ENCODE data around the gene CMSS1. TPM values are rescaled to one million over a fixed set of nuclear protein-coding genes. Genes with fewer than 3 reads are reported as not detected.

CMSS1 gene
- total and polyA plus RNA-seq, 12 donors = 16.2 to 75.6 (median 33.0) TPM

- 93 to 100% (median 98%) methylated on average over 1 of the region's 1 CpG for WGBS, 4 donors
- no peaks in the 10 kb centered on the region for H3K36me3 ChIP-seq (replicated peaks in 1 of 2)
- H3K4me3 ChIP-seq = no peak overlapping the region
- no peaks in the 10 kb centered on the region for H3K9me3 ChIP-seq (replicated peaks in 1 of 3)
- H3K27ac ChIP-seq = peak overlapping the region in 3 of 5 donors; percentile 36 to 59 (median 58)
- no peaks in the 10 kb centered on the region for H3K27me3 ChIP-seq
- DNase-seq = no peak
- TF ChIP-seq CTCF (IDR thresholded peaks at IDR 0.05) (no peak), POLR2A (IDR thresholded peaks at IDR 0.05) (no peak)
- intact Hi-C loops (cut with DNase I) = no loop called here
- H3K4me1 ChIP-seq (replicated peaks in 1 of 2) = peaks cover 14 to 44% of the 10 kb centered on the region in 2 donors
Measured at GRCh38 chr3:100023595-100023994, 205.9 kb downstream of the CMSS1 start.

GRCh38 chr3:100024520-100025303 is 207.1 kb downstream of the CMSS1 start:
- Histone ChIP-seq H3K4me3 (no peak overlapping the region), H3K9me3 (replicated peaks in 1 of 3) (no peaks in the 10 kb centered on the region), H3K27me3 (no peaks in the 10 kb centered on the region), H3K36me3 (replicated peaks in 1 of 2) (no peaks in the 10 kb centered on the region), H3K27ac (peak overlapping the region in 4 of 5 donors; percentile 25 to 65 (median 47)), H3K4me1 (replicated peaks in 1 of 2) (peaks cover 14 to 44% of the 10 kb centered on the region in 2 donors)
- 33 to 42% (median 39%) methylated on average over 7 of the region's 7 CpGs for WGBS, 4 donors
- no peak for DNase-seq
- intact Hi-C loops (cut with DNase I) = no loop called here
- TF ChIP-seq CTCF (IDR thresholded peaks at IDR 0.05) (no peak), POLR2A (IDR thresholded peaks at IDR 0.05) (no peak)

- Histone ChIP-seq H3K9me3 (replicated peaks in 1 of 3) (no peaks in the 10 kb centered on the region), H3K27ac (no peak overlapping the region), H3K27me3 (no peaks in the 10 kb centered on the region), H3K36me3 (replicated peaks in 1 of 2) (no peaks in the 10 kb centered on the region), H3K4me3 (no peak overlapping the region), H3K4me1 (replicated peaks in 1 of 2) (peaks cover 18 to 34% of the 10 kb centered on the region in 2 donors)
- 82 to 87% (median 86%) methylated on average over 1 of the region's 1 CpG for WGBS, 4 donors
- TF ChIP-seq POLR2A (IDR thresholded peaks at IDR 0.05) = no peak
- TF ChIP-seq CTCF (IDR thresholded peaks at IDR 0.05) = no peak
- DNase-seq = no peak
- intact Hi-C loops (cut with DNase I) = no loop called here
Measured at GRCh38 chr3:100027321-100027720, 209.7 kb downstream of the CMSS1 start.

- intact Hi-C loops (cut with DNase I) = no loop called here
- H3K9me3 ChIP-seq (replicated peaks in 1 of 3) = no peaks in the 10 kb centered on the region
- H3K27ac ChIP-seq = no peak overlapping the region
- no peak for TF ChIP-seq CTCF (IDR thresholded peaks at IDR 0.05)
- no peak for TF ChIP-seq POLR2A (IDR thresholded peaks at IDR 0.05)
- DNase-seq = no peak
- no peaks in the 10 kb centered on the region for H3K27me3 ChIP-seq
- peaks cover 13 to 46% of the 10 kb centered on the region in 2 donors for H3K4me1 ChIP-seq (replicated peaks in 1 of 2)
- WGBS, 4 donors = 93 to 98% (median 97%) methylated on average over 1 of the region's 1 CpG
- no peak overlapping the region for H3K4me3 ChIP-seq
- no peaks in the 10 kb centered on the region for H3K36me3 ChIP-seq (replicated peaks in 1 of 2)
Measured at GRCh38 chr3:100029052-100029451, 211.4 kb downstream of the CMSS1 start.

Measured in adrenal gland (tissue), 12 donors.